Measurements from ENCODE around the gene MIOX.

DNA sequence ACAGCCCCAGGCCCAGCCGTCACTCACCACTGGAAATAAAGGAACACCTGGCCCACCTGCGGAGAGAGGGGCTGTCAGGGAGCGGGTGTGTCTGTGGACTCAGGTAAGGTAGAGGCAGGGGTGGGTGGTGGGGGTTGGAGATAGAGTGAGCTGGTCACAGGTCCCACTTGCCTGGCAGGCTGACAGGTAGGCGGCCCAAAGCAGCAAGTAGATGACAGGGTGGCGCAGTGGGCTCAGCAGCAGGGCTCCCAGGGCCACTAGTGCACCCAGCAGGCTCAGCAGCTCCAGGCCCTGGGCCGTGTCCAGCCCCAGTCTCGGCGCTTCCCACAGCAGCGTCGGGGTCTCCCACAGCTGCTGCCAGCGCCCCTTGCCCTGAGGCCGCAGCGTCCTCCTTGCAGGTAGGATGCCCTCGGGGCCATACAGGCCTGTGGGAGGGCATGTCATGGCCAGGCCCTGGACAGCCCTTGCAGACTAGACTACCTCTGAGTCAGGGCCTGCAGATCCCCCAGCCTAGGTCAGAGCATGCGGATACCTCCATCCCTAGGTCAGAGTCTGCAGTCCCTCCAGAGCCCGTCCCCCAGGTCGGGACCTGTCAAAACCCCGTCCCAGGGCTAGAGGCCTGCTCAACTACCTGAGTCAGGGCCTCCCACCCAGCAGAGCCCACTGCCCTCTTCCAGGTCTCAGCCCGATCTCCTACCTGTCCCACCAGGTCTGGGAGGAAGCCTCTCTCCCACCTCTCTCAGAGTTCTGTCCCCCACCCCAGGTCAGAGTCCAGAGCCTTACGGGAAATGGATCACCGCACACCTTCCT lies 20.2 kb downstream of the MIOX start:
- TF ChIP-seq, protein P1, sequence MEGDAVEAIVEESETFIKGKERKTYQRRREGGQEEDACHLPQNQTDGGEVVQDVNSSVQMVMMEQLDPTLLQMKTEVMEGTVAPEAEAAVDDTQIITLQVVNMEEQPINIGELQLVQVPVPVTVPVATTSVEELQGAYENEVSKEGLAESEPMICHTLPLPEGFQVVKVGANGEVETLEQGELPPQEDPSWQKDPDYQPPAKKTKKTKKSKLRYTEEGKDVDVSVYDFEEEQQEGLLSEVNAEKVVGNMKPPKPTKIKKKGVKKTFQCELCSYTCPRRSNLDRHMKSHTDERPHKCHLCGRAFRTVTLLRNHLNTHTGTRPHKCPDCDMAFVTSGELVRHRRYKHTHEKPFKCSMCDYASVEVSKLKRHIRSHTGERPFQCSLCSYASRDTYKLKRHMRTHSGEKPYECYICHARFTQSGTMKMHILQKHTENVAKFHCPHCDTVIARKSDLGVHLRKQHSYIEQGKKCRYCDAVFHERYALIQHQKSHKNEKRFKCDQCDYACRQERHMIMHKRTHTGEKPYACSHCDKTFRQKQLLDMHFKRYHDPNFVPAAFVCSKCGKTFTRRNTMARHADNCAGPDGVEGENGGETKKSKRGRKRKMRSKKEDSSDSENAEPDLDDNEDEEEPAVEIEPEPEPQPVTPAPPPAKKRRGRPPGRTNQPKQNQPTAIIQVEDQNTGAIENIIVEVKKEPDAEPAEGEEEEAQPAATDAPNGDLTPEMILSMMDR (IDR thresholded peaks at IDR 0.05): no peak
- TF ChIP-seq POLR2A (IDR thresholded peaks at IDR 0.05): no peak
